ENCODE data around the gene NMRK1. TPM values are rescaled to one million over a fixed set of nuclear protein-coding genes. Genes with fewer than 3 reads are reported as not detected.

Gene NMRK1
- total RNA-seq = 10 to 100 TPM; 10.5 to 12.1 TPM

DNA sequence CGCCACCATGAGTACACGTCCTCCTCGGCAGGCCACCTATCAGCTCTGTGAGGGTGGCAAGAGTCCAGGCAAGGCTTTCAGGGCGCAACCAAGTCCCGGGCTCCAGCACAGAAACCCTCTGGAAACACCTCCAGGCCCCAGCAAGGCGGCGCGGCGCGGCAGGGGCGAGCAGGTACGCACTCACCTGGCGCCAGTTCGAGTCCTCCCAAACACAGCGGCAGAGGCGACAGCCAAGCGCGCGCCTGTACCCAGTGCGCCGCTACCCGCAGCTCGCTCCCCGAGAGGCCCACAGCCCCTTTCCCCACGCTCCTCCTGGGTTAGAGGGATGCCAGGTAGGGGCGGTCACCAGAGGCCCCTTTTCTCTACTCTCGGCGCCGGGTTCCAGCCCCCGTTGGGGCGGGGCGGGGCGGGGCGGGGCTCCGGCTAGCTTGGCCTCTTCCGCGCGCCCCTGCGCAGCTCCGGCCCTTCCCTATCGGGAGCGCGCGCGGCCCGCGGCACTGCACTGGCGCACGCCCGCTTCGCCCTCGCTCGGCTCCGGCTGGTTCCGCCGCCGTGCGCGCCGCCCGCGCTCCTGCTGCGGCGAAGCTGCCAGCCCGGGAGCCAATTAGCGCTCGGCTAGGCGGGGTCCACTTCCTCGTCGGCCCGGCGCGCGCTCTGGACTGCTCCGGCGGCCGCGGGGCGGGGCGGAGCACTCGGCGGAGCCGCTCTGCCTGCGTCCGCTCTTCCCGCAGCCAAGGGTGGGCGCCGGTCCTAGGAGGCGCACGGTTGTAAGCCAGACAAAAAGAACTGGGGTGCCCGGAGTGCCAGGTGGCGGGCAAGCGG, at the start of gene NMRK1, which contains the start of gene OSTF1:
NMRK1 (minus strand) TSS at position 332 of the 822 bp plus-strand sequence. CDS start 5,040 bp downstream, outside the sequence.
OSTF1 (plus strand) TSS at position 691 of the 822 bp plus-strand sequence. CDS start 179 bp downstream, outside the sequence.
- CTCF ChIA-PET = interaction anchor here (1.1 to 2.3 kb wide), 5 partner anchors 57 to 310 kb away, joined by 3 to 10 read pairs (median 5); partner anchors contain the start of gene CARNMT1
- POLR2A ChIA-PET = interaction anchor here (1.0 to 3.9 kb wide), 8 partner anchors 30 to 135 kb away, joined by 3 to 27 read pairs (median 5); partner anchors contain the start of genes C9orf40 and CARNMT1

- POLR2A ChIA-PET = no interaction called here
- CTCF ChIA-PET = interaction anchor here (1.5 kb wide), 1 partner anchor 7 kb away, joined by 3 read pairs; no protein-coding TSS in a partner anchor
Measured at GRCh38 chr9:75134495-75134894, 46.5 kb upstream of the NMRK1 start.

GRCh38 chr9:75133396-75133795, 45.4 kb upstream of the NMRK1 start:
- POLR2A ChIA-PET = interaction anchor here (0.7 kb wide), 1 partner anchor 42 kb away, joined by 3 read pairs; no protein-coding TSS in a partner anchor
- CTCF ChIA-PET = interaction anchor here (1.5 kb wide), 1 partner anchor 8 kb away, joined by 3 read pairs; no protein-coding TSS in a partner anchor

DNA sequence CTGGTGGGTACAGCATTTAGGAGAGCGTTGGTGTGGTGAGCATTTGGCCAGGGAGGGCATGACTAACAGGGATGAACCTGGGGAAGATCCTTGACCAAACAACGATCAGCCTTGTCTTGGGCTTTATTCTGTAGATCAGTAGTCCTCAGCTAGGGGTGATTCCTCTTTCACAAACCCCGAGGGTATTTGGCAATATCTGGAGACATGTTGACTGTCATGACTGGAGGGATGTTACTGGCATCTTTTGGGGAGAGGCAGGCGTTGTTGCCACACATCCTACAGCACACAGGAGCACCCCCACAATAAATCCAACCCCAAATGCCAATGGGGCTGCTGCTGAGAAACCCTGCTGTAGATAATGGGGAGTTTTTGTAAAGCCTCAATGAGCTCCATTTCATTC, 44.3 kb upstream of the NMRK1 start:
- ChIA-PET POLR2A (no interaction called here), CTCF (interaction anchor here (0.6 kb wide), 1 partner anchor 85 kb away, joined by 3 read pairs; no protein-coding TSS in a partner anchor)

DNA sequence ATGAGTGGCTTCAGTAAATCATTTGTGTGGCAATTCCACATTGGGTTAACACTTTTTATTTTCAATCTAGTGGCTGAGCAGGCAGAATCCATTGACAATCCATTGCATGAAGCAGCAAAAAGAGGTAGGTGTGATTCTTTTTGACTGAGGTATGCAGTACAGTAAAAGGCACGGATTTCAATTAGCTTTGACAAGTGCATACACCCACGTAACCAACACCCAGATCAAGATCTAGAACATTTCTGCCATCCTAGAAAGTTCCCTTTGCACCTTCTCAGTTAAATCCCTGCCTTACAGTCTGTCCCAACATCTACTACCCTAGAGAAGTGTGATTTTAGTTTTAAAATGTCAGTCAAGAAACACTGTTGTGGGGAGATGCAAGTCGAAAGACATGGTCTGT, 43.7 kb upstream of the NMRK1 start:
- POLR2A ChIA-PET = no interaction called here
- CTCF ChIA-PET = no interaction called here

DNA sequence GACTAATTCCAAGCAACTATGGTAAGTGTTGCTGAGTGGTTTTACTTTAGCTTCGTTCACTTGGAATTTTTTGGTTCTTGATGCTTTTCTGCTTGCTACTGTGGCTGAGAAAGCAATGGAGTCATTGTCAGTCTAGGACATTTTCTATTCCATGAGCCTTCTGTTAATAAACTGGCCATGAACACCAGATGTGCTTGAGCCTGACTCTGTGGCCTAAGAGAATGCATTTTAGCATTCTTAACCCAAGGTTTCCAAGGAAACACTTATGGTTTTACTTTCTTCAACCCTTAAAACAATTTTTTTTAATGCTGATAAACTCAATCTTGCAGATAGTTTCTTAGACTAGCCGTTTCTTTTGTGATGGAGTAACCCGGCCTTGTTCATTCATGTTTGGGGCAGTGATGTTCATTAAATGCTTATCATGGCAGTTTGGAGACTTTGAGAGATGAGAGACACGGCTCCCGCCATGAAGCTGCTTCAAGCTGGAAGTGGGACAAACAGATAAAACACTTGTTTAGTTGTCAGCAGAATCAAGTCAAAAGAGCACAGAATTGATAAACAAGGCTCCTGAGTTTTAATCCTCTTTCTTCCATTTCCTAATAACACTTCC, 42.8 kb upstream of the NMRK1 start:
- ChIA-PET CTCF (interaction anchor here (0.6 kb wide), 1 partner anchor 20 kb away, joined by 4 read pairs; no protein-coding TSS in a partner anchor), POLR2A (interaction anchor here (0.8 kb wide), 1 partner anchor 8 kb away, joined by 3 read pairs; no protein-coding TSS in a partner anchor)

- ChIA-PET CTCF (interaction anchor here (0.6 kb wide), 1 partner anchor 19 kb away, joined by 4 read pairs; no protein-coding TSS in a partner anchor), POLR2A (interaction anchor here (0.8 kb wide), 1 partner anchor 9 kb away, joined by 3 read pairs; no protein-coding TSS in a partner anchor)
Measured at GRCh38 chr9:75130172-75130571, 42.2 kb upstream of the NMRK1 start.

- POLR2A ChIA-PET = no interaction called here
- CTCF ChIA-PET = no interaction called here
Measured at GRCh38 chr9:75128535-75128934, 40.6 kb upstream of the NMRK1 start.

DNA sequence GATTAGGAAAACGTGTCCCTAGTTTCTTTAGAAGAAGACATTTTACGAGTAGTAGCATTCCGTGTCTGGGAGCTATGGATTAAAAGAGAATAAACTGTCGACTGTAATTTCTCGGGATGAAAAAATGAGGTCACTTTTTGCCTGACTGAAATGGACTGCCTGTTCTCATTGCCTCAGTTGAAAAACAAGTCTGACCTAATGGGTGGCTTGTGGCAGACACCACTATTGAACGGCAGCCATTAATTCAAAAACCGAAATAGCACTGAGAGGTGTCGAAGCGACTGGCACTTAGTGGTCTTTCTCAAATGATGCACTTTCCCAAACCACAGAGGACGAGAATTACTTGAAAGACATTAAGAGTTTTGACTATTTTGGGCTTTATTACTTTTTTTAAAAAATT, 35.7 kb upstream of the NMRK1 start:
- ChIA-PET POLR2A (no interaction called here), CTCF (no interaction called here)

DNA sequence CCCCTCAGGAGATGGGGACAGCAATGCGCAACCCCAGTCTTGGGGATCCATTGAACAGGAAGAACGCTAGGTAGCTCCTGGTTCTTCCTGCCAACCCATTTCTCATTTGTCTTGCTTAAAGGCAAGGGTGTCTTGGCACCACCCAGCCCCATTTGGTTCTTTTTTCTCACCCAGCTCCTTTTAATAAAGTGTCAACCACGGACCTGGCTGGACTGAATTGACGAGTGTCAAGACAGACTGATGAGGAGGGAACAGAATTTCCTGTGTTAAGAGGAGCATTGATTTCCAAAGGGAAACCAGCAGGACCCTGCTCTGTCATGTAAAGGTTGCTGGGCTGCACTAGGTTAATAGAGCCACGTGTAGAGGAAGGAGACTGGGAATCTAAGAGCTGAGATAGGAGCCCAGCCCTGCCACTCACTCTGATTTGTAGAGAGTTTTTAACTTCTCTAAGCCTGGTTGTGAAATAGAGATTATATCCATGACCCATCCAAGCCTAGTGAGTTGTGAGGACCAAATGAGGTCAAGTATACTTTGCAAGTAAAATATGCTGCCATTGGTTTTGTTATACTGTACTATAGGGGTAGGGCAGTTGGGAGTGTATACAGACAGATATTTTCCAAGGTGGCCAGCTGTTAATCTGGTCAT, 34.1 kb upstream of the NMRK1 start:
- ChIA-PET POLR2A (interaction anchor here (1.2 kb wide), 1 partner anchor 20 kb away, joined by 3 read pairs; no protein-coding TSS in a partner anchor), CTCF (interaction anchor here (0.5 kb wide), 1 partner anchor 31 kb away, joined by 4 read pairs; no protein-coding TSS in a partner anchor)

- ChIA-PET POLR2A (no interaction called here), CTCF (no interaction called here)
Measured at GRCh38 chr9:75120686-75121085, 32.7 kb upstream of the NMRK1 start.

- POLR2A ChIA-PET = interaction anchor here (0.7 to 1.0 kb wide), 2 partner anchors 30 to 31 kb away, joined by 3 to 5 read pairs; partner anchors contain the start of gene NMRK1
- CTCF ChIA-PET = interaction anchor here (1.2 kb wide), 1 partner anchor 27 kb away, joined by 3 read pairs; no protein-coding TSS in a partner anchor
Measured at GRCh38 chr9:75117564-75117963, 29.6 kb upstream of the NMRK1 start.

GRCh38 chr9:75116306-75116705, 28.4 kb upstream of the NMRK1 start:
- POLR2A ChIA-PET = no interaction called here
- CTCF ChIA-PET = no interaction called here

DNA sequence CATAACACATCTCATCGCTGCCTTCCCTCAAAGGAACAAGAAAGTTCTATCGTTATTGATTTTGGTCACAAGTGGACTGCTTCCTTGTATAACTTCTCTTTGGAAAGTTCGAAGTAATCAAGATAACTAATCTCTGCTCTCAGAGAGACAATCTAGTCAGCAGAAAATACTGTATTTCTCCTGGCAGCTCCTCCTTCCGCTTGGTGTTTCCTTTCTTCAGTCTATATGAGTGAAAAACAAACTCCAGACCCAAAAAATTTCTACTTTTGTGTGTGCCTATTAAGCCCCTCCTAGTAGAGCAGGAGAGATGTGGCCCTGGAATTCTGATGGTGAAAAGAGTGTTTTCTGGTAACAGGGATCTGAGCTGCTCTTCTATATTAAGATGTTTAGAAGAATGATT, 24.8 kb upstream of the NMRK1 start:
- CTCF ChIA-PET = no interaction called here
- POLR2A ChIA-PET = no interaction called here

- POLR2A ChIA-PET = no interaction called here
- CTCF ChIA-PET = interaction anchor here (0.7 to 1.5 kb wide), 2 partner anchors 19 to 22 kb away, joined by 4 to 8 read pairs; no protein-coding TSS in a partner anchor
Measured at GRCh38 chr9:75111019-75111622, 23.2 kb upstream of the NMRK1 start.

GRCh38 chr9:75109210-75109839, 21.4 kb upstream of the NMRK1 start:
- POLR2A ChIA-PET = no interaction called here

GRCh38 chr9:75108571-75108970, 20.6 kb upstream of the NMRK1 start:
- ChIA-PET CTCF (no interaction called here), POLR2A (interaction anchor here (0.7 kb wide), 1 partner anchor 8 kb away, joined by 3 read pairs; no protein-coding TSS in a partner anchor)

More at GRCh38 chr9:75109210-75109839, 21.4 kb upstream of the NMRK1 start:
- CTCF ChIA-PET = no interaction called here

DNA sequence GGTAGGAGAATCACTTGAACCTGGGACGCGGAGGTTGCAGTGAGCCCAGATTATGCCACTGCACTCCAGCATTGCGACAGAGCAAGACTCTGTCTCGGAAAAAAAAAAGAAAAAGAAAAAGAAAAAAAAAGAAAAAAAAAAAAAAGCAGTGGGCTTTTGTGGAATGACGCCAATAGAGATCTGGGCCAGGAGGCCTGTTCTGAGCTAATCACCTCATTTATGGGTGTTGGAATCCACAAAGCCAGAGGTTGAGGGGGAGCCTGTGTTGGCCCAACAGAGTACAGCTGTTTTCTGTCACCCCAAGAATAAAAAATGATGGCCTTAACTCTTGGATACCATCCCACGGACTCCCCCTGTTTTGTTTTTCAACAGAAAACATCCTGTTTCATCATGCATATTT, 18.9 kb upstream of the NMRK1 start:
- ChIA-PET CTCF (interaction anchor here (0.7 kb wide), 1 partner anchor 1328 kb away, joined by 3 read pairs; no protein-coding TSS in a partner anchor), POLR2A (no interaction called here)

Data from activated CD8-positive, alpha-beta memory T cell treated with anti-CD3 and anti-CD28 coated beads for 36 hours (primary cell).